Upper lobe of left lung (tissue), 6 donors: ENCODE data around the gene KLHL17. TPM values are rescaled to one million over a fixed set of nuclear protein-coding genes. Genes with fewer than 3 reads are reported as not detected.

ENCODE experiments used
- ATAC-seq, 2 donors: fragments of 200-7000 bp; cut with Tn5 transposase; one replicate each; pipeline ENCODE4 v1.9.1; 2022; ENCODE audit warnings: mild to moderate bottlenecking in 2 of 2, moderate library complexity in 2 of 2; ENCODE audit not compliant: low FRiP score in 2 of 2
- DNase-seq, 2 donors: peaks; one replicate each; pipeline ENCODE4 v3.0.0-alpha.2; 2019 to 2020
- H3K27ac ChIP-seq, 4 donors: fragments of 200-600 bp; sonication (generic); one replicate each; pipeline ENCODE4 v1.5.1; 2016 to 2019
- H3K27me3 ChIP-seq, 4 donors: fragments of 200-600 bp; sonication (generic); one replicate each; pipeline ENCODE4 v1.5.1; 2017 to 2019
- H3K36me3 ChIP-seq, 4 donors: fragments of 200-600 bp; sonication (generic); one replicate each; pipeline ENCODE4 v1.5.1; 2016 to 2019
- H3K4me1 ChIP-seq, 4 donors: fragments of 200-600 bp; sonication (generic); one replicate each; pipeline ENCODE4 v1.5.1; 2018 to 2019
- H3K4me3 ChIP-seq, 4 donors: fragments of 200-600 bp; sonication (generic); one replicate each; pipeline ENCODE4 v1.5.1; 2017 to 2019; ENCODE audit warnings: mild to moderate bottlenecking in 2 of 4, moderate library complexity in 1 of 4
- H3K9me3 ChIP-seq, 4 donors: fragments of 200-600 bp; sonication (generic); one replicate each; pipeline ENCODE4 v1.5.1; 2018 to 2019
- CTCF ChIP-seq, 6 experiments: fragments of 450-650 bp in 4 of 6; fragments of 200-600 bp in 2 of 6; sonication (generic) in 2 of 6; IDR thresholded peaks; one replicate each; pipeline ENCODE4 v1.5.1; 2016 to 2019; ENCODE audit warnings: antibody characterized with exemption in 6 of 6
- EP300 ChIP-seq, 4 donors: sonication (generic); formaldehyde crosslinking; IDR thresholded peaks; one replicate each; pipeline ENCODE4 v1.5.1; 2017; ENCODE audit warnings: antibody characterized with exemption in 4 of 4, control low read depth in 2 of 4
- POLR2A ChIP-seq, 4 donors: fragments of 450-650 bp; IDR thresholded peaks; one replicate each; pipeline ENCODE4 v1.5.1; 2016 to 2017; ENCODE audit warnings: antibody characterized with exemption in 4 of 4, mild to moderate bottlenecking in 2 of 4
- POLR2AphosphoS5 ChIP-seq, 2 donors: sonication (generic); formaldehyde crosslinking; IDR thresholded peaks; one replicate each; pipeline ENCODE4 v1.5.1; 2017; ENCODE audit warnings: antibody characterized with exemption in 2 of 2
- WGBS, 2 donors: methylation state at CpG; one replicate each; pipeline ENCODE4 v1.1.5; 2017 to 2018; 5-methylcytosine and 5-hydroxymethylcytosine counted together
- total RNA-seq, 6 donors: library from RNA; depleted of rRNA in 4 of 6; stranded (reverse); fragments of >200 nt in 4 of 6; gene quantifications; one replicate each; pipeline versions ENCODE4 v1.1.0 to v1.2.1, GENCODE V29; 2016 to 2021
- donor health status: DM: no; HTN: no; CAD: no; lungs with moderate emphysema.
- donor health status: DM: no; HTN: yes; CAD: no; lungs with severe emphysema.

KLHL17 gene
- total RNA-seq, 6 donors from 2014 or later: 4.7 to 45.1 (median 16.5) TPM

DNA sequence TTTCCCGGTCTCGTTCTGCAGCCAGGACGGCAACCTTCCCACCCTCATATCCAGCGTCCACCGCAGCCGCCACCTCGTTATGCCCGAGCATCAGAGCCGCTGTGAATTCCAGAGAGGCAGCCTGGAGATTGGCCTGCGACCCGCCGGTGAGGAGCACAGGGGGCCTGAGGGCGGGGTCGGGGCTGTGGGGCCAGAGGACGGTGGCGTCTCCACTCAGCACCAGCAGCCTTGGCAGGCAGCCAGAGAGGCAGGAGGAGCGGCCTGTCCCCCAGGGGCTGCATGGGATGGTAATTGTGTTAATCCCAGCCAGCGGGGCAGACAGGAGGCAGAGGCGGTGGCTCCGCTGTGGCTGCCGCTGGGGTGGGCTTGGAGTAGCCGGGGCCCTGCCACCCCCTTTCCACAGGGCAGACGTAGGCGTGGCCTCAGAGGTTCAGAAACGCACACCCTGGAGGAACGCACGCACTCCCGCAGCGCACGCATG, 24.6 kb upstream of the KLHL17 start:
- no peaks in the 10 kb centered on the region for H3K36me3 ChIP-seq
- TF ChIP-seq POLR2AphosphoS5 (IDR thresholded peaks at IDR 0.05) (no peak), CTCF (IDR thresholded peaks at IDR 0.05) (no peak), POLR2A (IDR thresholded peaks at IDR 0.05) (no peak), EP300 (IDR thresholded peaks at IDR 0.05) (no peak)
- peaks cover 2 to 37% (median 24%) of the 10 kb centered on the region in 4 donors for H3K27me3 ChIP-seq
- ATAC-seq (no peak), DNase-seq (peak in 1 of 2 donors; percentile 68)
- no peak overlapping the region for H3K27ac ChIP-seq
- H3K4me3 ChIP-seq: no peak overlapping the region
- peaks cover 16 to 31% (median 27%) of the 10 kb centered on the region in 4 donors for H3K4me1 ChIP-seq
- 20 to 47% methylated on average over 5 to 22 of the region's 30 CpGs for WGBS, 2 donors
- H3K9me3 ChIP-seq: no peaks in the 10 kb centered on the region

DNA sequence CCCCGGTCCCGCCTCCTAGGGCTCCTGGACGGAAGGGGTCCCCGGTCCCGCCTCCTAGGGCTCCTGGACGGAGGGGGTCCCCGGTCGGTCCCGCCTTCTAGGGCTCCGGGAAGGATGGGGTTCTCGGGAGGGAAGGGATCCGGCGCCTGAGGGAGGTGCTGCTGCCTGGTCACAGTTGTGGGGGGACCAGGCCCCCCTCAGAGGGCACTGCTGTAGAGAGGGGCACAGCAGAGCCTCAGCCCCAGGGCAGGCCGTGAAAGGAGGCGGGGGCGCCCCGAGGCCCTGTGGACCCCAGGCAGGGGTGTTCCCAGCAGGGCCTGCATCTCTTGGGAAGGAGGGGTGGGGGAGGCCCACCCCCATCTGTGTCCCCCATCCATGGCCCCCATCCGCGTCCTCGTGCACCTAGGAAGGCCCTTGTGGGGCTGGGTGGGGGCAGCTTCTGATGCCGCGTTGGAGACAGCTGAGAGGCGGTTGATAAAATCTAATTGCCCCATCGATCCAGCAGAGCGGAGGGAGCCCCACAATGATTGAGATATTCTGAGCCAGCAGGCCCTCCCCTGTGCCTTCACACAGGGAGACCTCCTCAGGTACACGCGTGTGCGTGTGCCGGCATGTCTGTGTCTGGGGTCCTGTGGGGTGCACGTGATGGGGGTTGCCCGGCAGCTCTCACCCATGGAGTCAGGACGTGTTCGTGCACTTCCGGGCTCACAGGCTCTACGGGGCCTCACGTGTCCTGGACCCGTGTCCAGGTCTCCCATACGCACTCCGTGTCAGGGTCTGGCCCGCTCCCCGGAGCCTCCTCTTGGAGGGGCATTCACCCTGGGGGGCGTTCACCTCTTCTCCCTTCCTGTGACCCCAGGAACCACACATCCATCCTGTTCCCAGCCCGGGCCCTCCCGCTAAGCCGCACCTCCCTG, 23.8 kb upstream of the KLHL17 start:
- ATAC-seq: no peak
- H3K36me3 ChIP-seq: no peaks in the 10 kb centered on the region
- H3K4me1 ChIP-seq: peaks cover 24 to 39% (median 35%) of the 10 kb centered on the region in 4 donors
- no peak overlapping the region for H3K4me3 ChIP-seq
- H3K9me3 ChIP-seq: no peaks in the 10 kb centered on the region
- TF ChIP-seq EP300 (IDR thresholded peaks at IDR 0.05) (no peak), POLR2A (IDR thresholded peaks at IDR 0.05) (no peak), POLR2AphosphoS5 (IDR thresholded peaks at IDR 0.05) (no peak), CTCF (IDR thresholded peaks at IDR 0.05) (no peak)
- H3K27me3 ChIP-seq: peaks cover 2 to 45% (median 29%) of the 10 kb centered on the region in 4 donors
- 78 to 85% methylated on average over 15 to 37 of the region's 45 CpGs for WGBS, 2 donors
- H3K27ac ChIP-seq: no peak overlapping the region
- DNase-seq: peak in 1 of 2 donors; percentile 76

- DNase-seq (peak in 1 of 2 donors; percentile 83), ATAC-seq (no peak)
- H3K36me3 ChIP-seq: no peaks in the 10 kb centered on the region
- H3K27ac ChIP-seq: no peak overlapping the region
- TF ChIP-seq POLR2AphosphoS5 (IDR thresholded peaks at IDR 0.05) (no peak), POLR2A (IDR thresholded peaks at IDR 0.05) (no peak), CTCF (IDR thresholded peaks at IDR 0.05) (no peak), EP300 (IDR thresholded peaks at IDR 0.05) (no peak)
- H3K9me3 ChIP-seq: no peaks in the 10 kb centered on the region
- 72 to 96% methylated on average over 3 to 11 of the region's 16 CpGs for WGBS, 2 donors
- peaks cover 33 to 48% (median 44%) of the 10 kb centered on the region in 4 donors for H3K4me1 ChIP-seq
- H3K4me3 ChIP-seq: no peak overlapping the region
- peaks cover 4 to 54% (median 39%) of the 10 kb centered on the region in 4 donors for H3K27me3 ChIP-seq
These were observed 22.9 kb upstream of the KLHL17 start for GRCh38 chr1:937521-937920.

- Histone ChIP-seq H3K27me3 (peaks cover 6 to 61% (median 43%) of the 10 kb centered on the region in 4 donors), H3K4me3 (no peak overlapping the region), H3K4me1 (peaks cover 38 to 51% (median 47%) of the 10 kb centered on the region in 4 donors), H3K9me3 (no peaks in the 10 kb centered on the region), H3K27ac (no peak overlapping the region), H3K36me3 (no peaks in the 10 kb centered on the region)
- DNase-seq: peak; percentile 51 to 81
- ATAC-seq: peak in 1 of 2 donors; percentile 51
- TF ChIP-seq POLR2A (IDR thresholded peaks at IDR 0.05) (no peak), POLR2AphosphoS5 (IDR thresholded peaks at IDR 0.05) (no peak), CTCF (IDR thresholded peaks at IDR 0.05) (peak in 5 of 6 experiments; percentile 16 to 59 (median 55))
- WGBS, 2 donors: 72 to 92% methylated on average over 5 to 15 of the region's 15 CpGs
These were observed 22.2 kb upstream of the KLHL17 start for GRCh38 chr1:938088-938683.
